Eye (tissue), 1 donor: ENCODE measurements around the gene CCR5AS.
"Not testable (repeated sequence)": the region's sequence is repeated elsewhere in the genome, so short reads cannot be mapped to it uniquely, and the experiment has no call there.

Experiments used
- DNase-seq: peaks from one replicate; pipeline ENCODE4 v3.0.0-alpha.2; 2015

The CCR5AS gene

DNA sequence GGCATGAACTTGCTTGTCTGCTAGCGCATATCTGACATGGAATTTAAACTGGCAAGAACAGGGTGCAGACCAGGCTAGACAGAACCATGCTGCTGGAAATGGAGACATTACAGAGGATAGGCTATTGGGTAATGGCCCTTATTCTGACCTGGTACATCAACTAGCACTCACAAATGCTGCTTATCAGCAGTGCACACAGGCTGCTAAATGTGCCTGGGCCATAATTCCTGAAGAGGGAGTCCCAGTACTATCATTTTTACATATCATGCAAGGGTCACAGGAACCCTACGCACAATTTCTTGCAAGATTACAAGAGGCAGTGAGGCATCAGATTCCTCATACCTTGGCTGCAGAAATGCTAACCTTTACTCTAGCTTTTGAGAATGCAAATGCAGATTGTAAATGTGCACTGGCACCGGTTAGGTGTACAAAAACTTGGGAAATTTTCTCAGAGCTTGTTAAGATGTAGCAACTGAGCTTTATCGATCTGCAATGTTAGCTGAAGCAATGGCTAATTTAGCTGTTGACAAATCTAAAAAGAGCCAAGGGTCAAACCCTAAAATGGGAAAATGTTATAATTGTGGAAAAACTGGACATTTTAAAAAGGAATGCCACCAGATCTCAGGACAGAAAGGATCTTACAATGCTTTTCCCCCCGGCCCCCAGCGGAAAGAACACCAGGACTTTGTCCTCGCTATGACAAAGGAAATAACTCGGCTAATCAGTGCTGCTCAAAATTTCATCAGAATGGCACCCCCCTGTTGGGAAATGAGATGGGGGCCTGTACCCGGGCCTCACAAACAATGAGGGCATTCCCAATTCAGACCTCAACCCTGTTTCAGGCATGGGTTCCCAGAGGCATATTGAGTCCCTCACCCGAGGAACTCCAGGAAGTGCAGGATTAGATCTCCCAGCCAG is 21.3 kb upstream of the CCR5AS start:
- DNase-seq, result no peak

DNA sequence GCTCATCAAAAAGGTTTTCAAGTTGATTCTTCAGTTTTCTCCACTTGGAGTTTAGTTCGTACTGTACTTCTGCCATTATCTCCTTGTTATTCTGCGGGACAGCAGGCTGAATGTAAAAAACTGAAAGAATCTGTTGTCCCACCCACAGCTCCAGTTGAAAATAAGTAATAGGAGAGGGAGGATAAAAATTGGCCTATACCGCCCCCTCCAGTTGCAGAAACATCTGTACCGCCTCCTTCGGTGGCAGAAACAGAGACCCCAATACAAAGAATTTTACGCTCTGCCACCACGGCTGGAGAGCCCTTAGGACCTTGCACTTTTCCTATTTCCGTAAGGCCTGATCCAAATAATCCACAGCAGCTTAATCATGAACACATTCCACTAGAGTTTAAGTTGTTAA is 20.5 kb upstream of the CCR5AS start:
- not testable (repeated sequence) for DNase-seq

DNA sequence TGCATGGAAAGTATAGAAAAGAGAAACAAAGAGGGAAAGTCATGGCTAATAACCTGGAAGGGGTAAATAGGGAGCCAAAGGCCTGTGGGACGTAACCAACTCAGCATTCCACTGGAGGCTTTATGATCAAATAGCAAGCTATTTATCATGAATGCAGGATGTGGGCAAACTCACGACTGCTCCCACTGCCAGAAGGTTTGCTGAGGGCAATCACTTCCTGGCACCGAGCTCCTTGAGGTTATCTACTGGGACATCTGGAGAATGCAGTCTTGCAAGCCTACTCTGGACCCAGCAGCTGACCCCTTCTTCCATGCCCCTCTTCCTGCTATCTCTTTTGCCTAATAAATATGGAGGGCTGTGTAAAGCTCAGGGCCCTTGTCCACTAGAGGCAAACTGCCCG is 19.6 kb upstream of the CCR5AS start:
- DNase-seq, result not testable (repeated sequence)

DNA sequence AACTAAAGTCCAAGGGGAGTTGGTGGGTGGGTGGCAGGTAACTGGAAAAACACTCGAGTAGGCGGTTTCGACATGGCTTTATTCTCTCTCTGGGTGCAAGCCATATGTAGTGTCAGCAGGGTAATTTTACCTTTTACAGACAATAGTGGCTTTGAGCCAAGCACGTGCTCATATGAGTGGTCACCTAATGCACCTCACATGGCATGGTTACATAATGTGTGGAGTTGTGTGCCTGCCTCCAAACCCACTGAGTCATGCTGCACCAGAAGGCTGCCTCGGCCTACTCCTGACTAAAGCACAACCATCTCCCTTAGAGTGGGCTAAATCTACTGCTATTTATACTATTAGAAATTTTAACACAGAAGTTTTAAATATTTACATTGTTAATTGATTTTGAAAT is 16.7 kb upstream of the CCR5AS start:
- no peak for DNase-seq

DNA sequence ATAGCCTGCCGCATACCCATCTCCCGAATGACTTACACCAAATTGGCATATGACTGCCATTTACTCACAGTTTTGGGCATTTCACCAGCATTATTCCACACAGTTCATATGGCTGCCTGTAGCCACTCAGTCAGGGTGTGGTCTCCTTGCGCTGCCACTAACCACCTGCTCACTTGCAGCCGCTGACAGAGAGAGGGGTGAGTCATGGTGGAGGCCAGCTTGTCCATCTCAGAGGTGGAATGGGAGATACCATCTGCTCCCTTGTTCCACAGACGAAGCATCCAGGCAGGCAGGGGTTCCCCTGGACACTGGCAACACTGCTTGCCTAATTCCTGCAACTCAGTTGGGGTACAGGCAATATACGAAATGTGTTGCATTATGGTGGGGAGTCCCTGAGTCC is 15.8 kb upstream of the CCR5AS start:
- DNase-seq, result no peak

DNA sequence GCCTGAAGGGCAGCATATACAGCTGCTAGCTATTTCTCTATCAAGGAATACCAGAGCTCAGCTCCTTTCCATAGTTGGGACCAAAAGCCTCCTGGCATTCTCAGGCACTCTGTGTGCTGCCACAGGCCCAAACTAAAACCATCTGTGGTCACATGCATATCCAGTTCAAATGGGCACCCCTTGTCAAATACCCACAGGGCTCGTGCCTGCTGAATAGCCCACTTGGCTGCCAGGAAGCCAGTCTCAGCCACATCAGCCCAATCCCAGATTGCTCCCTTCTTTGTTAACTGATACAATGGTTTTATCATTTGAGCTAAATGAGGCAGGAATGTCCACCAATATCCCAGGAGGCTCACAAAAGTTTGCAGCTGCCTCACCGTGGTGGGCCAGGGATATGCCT is 14.1 kb upstream of the CCR5AS start:
- no peak for DNase-seq

DNA sequence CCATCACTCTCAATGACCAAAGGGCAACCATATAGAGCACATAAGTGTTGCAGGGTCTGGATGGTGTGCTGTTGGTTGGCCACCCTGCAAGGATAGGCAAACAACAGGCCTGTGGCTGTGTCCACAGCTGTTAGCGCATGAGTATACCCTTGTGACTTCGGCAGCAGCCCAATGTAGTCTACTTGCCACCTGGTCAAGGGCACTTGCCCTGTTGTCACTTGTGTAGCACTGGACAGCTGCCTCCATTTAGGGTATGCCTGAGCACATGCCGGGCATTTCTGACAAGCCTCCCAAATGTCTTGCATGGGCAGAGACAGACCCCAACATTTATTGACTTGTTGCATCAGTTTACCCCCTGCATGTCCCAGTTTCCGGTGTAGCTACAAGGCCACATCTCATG is 12.9 kb upstream of the CCR5AS start:
- no peak for DNase-seq

DNA sequence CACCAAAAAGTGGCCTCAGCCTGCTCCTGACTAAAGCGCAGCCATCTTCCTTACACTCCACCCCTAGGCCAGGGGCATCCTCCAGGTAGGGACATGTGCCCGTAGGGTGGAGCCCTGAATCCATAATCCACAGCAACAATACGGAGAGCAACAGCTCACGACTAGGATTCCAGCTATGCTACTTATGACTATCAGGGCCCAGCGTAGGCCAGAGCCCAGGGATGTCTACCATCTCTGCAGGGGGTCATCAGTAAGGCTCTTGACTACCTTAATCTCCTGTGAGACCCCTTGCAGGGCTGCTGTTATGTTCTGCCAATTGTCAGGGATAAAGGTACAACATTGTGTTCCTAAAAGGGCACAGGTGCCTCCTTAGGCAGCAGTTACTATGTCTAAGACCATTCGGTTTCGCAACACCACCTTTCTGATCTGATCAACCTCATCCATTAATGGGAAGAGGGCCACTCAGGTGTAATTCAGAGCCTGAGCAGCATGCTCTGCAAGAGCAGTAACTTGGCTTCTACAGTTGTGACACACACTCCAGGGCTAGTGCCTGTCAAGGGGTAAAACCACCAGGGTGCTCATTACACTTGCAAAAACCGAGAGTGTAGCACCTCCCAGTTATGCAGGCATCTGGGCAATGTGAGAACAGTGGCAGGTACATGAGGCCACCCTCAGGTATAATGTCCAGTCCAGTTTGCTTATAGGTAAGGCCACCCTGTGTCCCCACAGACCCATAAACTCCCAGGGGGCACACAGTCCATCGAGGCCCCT is 11.2 kb upstream of the CCR5AS start:
- DNase-seq, result no peak

DNA sequence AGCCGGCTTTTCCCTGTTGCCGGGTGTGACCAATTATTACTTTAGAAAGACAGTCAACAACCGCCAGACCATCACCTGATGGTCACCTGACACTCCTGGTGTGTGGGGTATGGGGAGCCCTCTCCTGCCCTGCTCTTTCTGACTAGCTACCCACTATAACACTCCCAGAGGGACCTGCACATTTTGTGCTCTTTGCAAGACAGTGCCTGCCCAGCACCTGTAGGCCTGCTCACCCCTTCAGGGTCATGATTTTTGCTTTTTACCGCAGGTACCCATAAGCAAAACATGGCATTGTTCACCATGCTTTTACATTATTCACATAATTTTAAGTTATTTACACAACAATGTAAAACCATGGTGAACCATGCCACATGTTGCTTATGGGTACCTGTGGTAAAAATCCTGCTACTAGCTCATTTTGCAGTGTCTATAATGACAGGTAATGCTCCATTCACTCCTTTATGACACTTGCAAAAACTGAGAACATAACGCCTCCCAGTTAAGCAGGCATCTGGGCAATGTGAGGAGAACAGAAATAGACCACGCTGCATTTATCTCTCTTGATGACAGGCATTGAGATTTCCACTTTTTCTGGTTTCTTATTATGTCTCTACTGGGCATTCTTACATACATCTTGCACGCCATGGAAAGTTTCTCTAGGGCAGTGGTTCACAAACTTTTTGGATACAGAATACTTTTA is 10.1 kb upstream of the CCR5AS start:
- DNase-seq, result no peak

DNA sequence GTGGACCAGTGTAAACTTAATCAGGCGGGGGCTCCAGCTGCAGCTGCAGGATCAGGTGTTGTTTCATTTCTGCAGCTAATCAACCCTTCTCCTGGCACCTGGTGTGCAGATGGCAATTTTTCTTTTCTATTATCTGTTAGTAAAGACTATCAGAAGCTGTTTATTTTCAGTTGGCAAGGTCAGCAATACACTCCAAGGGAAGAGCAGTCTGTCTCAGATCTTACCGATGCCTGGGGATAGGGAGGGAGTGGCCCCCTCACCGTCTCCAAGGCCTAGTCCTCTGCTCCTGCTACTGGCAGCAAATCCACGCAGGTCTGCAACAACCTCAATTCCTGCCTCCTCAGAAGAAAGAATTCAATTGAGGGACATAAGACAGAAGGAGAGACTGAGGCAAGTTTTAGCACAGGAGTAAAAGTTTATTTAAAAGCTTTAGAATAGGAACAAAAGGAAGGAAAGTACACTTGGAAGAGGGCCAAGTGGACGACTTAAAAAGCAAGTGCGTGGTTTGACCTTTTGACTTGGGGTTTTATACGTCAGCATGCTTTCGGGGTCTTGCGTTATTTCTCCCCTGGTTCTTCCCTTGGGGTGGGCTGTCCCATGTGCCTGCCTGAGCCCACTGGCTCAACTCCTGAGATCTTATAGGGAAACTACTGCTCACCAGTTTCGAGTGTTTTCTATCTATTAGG is 9.4 kb upstream of the CCR5AS start:
- no peak for DNase-seq

DNA sequence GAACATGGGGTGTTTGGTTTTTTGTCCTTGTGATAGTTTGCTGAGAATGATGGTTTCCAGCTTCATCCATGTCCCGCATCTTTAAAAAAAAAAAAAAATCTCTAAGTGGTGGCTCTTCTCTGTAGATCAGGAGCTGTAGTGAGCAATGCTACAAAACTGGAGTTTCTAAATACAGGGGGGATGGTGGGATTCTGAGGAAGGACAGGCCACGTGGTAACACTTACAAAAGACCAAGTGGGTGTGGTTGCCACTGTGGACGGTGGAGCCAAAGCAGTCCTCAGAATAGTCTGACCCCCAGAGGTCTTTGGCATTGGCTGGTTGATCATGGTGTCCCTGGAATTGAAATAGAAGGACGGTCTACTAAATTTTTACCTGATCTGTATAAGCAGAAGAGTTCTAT is 7.9 kb upstream of the CCR5AS start:
- no peak for DNase-seq

DNA sequence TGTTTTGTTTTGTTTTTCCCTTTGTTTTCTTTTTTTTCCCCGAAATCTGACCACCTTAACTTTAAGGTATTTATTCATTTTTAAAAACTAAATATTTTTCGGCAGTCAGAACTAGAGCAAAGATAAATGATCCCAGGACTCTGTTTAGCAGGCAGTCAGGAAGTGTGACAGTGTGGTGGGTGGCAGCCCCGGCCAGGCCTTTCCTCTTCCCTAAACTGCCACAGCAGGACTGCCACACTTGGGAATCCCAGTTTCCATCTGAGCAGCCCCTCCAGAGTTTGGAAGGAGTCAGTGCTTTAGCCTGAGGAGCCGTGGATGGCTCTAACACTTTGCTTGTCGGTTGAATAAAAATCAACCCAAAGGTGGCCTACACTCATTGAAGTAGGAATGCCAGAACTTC is 7.1 kb upstream of the CCR5AS start:
- DNase-seq, result no peak

DNA sequence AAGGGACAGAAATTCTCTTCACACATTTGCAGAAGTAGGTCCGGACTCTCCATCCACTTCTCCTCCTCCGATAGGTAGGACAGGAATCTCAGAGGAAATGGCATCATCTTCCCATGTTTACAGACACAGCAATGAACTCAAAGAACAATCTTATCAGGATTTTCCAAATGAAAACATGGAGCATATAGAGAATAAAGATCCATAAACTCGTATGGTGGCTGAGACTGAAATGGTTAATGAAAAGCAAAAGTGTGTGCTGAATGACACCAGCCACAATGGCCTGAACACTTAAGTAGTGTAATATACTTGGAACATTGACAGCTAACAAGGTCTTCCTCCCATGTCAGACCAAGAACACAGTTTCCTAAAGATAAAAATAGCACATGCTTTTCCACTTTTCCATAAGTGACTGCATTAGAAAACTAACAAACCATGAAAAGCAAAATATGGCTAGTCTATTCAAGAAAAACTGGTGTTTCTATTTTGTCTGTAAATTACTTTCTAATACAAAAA is 6.0 kb upstream of the CCR5AS start:
- no peak for DNase-seq

DNA sequence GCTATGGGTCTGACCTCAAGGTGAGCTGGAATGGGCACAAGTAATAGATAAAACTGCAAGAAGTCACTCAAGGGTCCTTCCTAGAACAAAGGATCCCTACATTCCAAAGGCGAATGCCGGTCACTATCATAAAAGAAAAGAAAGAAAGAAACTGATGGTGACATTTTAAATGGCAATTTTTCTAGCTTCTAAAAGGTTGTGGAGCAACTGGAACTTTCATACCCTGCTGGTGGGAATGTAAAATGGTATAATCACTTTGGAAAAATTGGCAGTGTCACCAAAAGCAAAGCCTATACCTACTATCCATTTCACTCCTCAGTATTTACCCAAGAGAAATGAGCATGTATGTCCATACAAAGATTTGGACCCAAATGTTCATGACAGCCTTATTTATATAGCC is 4.4 kb upstream of the CCR5AS start:
- DNase-seq, result no peak

DNA sequence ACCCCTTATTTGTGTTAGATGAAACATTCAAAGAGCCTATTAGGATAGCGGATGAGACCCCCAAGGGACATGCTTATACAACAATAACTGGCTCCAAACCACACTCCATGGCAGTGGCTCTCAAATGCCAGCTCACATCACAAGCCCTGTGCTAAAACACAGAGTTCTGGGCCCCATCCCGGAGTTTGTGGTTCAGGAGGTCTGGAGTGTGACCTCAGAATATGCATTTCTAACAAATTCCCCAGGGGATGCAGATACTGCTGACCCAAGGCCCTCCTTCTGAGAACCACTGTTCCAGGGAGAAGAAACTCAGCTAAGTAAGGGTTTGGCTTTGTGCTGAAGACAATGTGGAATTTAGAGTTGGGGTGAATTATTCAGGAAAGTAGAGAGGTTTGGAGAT is 3.8 kb upstream of the CCR5AS start:
- no peak for DNase-seq

DNA sequence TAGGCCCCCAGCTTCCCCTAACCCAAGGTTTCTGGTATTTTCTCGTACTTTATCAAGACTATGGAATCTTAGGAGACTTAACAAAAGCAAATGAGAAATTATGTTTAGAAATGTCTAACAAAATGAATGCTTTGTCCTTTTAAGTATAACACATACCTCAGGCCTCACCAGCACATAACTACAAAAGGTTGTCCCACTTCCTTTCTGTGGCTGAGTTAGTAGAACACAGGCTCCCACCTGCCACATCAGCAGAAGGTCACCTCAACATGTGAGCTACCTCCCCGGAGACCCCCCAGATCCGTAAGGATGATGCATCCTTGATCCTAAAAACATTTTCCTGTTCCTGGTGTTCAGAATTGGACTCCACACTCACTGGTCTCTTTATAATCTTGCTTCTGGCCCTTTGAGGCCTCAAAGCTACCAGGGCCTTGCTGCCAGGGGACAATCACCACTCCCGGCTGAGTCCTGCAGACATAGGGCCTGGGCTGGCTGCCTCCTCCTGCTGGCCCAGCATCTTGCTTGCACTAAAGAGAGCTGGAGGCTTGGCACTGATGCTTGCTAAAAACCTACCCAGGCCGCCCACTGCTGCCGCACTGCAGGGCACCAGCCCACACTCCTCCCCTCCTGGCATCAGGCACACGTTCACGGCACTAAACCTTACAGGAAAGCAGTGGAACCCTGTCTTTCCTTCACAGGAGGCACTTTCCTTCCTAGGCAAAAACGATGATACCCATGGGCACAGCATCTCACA is 3.0 kb upstream of the CCR5AS start:
- DNase-seq, result no peak

DNA sequence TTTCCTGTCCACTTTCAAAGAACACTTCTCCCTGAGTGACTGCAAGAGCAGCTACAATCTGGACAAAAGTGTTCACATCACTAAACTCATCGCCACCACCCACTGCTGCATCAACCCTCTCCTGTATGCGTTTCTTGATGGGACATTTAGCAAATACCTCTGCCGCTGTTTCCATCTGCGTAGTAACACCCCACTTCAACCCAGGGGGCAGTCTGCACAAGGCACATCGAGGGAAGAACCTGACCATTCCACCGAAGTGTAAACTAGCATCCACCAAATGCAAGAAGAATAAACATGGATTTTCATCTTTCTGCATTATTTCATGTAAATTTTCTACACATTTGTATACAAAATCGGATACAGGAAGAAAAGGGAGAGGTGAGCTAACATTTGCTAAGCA is 2.0 kb upstream of the CCR5AS start:
- DNase-seq, result no peak

DNA sequence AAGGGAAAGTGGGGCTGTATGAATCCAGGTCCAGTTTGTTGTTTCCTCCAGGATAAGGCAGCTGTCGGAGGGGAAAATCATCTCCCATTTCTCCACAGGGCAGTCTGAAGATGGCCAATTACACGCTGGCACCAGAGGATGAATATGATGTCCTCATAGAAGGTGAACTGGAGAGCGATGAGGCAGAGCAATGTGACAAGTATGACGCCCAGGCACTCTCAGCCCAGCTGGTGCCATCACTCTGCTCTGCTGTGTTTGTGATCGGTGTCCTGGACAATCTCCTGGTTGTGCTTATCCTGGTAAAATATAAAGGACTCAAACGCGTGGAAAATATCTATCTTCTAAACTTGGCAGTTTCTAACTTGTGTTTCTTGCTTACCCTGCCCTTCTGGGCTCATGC is 1.1 kb upstream of the CCR5AS start:
- peak; percentile 25 for DNase-seq

DNA sequence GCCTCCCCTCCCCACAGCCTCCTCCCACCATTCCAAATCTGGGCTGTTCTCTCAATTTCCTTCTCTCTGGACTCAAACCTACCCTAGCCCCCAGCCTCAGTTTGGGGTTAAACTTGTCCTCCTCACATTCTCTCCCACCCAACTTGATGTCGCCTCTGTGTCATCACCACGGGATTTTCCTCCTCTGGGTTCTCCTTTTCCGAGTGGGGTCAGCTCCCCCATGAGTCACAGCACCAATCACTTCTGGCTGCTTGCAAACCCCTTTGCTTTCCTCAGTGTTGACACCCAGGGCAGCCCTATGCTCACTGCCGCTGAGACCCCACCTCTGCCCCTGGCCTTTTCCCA is 451 bp downstream of the CCR5AS start:
- DNase-seq, result no peak

DNA sequence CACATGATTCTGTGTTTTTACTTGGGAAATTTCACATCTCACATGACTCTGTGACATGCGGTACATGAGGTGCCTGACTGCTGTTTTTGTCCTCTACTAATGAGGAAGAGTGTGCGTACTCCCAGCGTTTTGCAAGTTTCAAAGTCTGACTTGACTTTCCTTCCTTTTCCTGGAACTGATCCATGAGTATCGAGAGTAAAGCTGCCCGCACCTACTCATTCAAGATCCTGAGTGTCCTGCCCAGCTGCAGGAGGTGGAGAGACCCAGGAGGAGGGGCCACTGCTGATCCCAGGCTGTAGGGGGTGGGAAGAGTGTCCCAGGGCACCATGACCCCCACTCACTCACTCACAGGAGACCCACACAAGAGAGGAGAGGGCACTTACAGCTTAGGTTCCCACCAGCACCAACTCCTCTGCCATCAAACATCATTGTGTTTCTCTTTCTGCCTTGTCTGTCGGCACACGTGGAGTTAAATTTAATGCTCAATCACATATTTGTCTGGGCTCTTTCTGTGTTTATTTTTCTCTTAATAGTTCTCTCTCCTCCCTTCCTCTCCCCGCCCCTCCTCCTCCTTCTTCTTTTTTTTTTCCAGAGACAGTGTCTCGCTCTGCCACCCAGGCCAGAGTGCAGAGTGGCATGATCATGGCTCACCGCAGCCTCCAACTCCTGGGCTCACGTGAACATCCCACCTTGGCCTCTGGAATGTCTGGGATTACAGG is 1.4 kb downstream of the CCR5AS start:
- no peak for DNase-seq

DNA sequence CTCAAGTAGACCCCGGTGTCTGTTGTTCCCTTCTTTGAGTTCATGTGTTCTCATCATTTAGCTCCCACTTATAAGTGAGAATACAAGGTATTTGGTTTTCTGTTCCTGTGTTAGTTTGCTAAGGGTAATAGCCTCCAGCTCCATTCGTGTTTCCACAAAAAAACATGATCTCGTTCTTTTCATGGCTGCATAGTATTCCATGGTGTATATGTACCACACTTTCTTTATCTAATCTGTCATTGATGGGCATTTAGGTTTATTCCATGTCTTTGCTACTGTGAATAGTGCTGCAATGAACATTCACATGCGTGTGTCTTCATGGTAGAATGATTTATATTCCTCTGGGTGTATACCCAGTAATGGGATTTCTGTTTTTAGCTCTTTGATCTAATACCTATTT is 4.0 kb downstream of the CCR5AS start:
- not testable (repeated sequence) for DNase-seq

DNA sequence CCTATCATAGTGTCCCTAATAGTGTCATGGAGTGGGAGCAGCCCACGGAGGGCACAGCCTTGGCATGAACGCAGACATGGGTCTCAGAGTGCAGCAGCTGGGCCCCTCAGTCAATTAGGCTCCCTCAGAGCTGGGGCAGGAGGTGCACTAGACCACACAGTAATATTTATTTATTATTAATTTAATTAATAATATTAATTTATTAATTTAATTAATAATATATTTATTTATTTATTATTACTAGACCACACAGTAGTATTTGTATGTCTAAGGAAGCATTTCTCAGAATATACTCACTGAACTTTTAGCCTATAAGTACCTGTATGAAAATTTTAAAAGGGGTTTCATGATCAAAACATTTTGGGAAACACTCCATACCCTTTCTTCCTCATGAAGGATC is 5.3 kb downstream of the CCR5AS start:
- no peak for DNase-seq
